ENCODE measurements around the gene ACTN4. TPM values are rescaled to one million over a fixed set of nuclear protein-coding genes. Genes with fewer than 3 reads are reported as not detected.

Gene ACTN4
- total RNA-seq, 1 experiment from 2014 or later, result 506 TPM

DNA sequence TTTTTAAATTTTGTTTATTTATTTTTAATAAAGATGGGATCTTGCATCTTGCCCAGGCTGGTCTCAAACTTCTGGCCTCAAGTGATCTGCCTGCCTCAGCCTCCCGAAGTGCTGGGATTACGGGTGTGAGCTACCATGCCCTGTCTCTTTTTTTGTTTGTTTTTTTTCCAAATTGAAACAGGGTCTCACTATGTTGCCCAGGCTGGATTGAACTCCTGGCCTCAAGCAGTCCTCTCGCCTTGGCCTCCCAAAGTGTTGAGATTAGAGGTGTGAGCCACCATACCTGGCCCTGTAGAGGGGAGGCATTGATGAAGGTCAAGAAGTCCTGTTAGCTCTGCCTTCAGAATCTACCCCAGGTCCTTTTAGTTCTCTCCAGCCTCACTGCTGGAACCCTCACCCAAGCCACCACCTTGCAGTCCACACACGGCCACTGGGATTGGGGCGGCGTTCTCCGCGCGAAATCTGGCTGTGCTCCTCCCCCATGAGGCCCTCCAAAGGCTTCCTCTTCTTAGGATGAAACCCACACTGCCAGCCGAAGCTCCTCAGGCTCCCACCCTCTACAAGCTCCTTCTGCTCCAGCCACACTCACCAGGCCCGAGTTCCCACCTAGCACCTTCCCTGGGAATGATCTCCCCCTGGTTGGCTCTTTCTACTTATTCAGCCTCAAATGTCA is 34.9 kb downstream of the ACTN4 start:
- Mint-ChIP-seq H3K4me3 (no peak overlapping the region), H3K36me3 (peaks cover 23% of the 10 kb centered on the region), H3K27ac (peak overlapping the region; percentile 99), H3K9me3 (peaks cover 9% of the 10 kb centered on the region), H3K27me3 (ENCODE audit: low read depth) (no peaks in the 10 kb centered on the region), H3K4me1 (peaks cover 80% of the 10 kb centered on the region)
- ChIA-PET POLR2A (interaction anchor here (0.8 to 2.2 kb wide), 3 partner anchors 13 to 34 kb away, joined by 3 to 23 read pairs (median 20); partner anchors contain the start of gene ACTN4), CTCF (interaction anchor here (0.6 to 2.4 kb wide), 8 partner anchors 11 to 86 kb away, joined by 3 to 9 read pairs (median 6); partner anchors contain the start of gene ACTN4)
- DNase-seq (ENCODE audit: low spot score) (no peak), ATAC-seq (no peak)
- peak; percentile 97 for TF ChIP-seq ZNF121 (CRISPR knock-in tag; IDR thresholded peaks at IDR 0.05)
- TF ChIP-seq, protein P1, sequence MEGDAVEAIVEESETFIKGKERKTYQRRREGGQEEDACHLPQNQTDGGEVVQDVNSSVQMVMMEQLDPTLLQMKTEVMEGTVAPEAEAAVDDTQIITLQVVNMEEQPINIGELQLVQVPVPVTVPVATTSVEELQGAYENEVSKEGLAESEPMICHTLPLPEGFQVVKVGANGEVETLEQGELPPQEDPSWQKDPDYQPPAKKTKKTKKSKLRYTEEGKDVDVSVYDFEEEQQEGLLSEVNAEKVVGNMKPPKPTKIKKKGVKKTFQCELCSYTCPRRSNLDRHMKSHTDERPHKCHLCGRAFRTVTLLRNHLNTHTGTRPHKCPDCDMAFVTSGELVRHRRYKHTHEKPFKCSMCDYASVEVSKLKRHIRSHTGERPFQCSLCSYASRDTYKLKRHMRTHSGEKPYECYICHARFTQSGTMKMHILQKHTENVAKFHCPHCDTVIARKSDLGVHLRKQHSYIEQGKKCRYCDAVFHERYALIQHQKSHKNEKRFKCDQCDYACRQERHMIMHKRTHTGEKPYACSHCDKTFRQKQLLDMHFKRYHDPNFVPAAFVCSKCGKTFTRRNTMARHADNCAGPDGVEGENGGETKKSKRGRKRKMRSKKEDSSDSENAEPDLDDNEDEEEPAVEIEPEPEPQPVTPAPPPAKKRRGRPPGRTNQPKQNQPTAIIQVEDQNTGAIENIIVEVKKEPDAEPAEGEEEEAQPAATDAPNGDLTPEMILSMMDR (IDR thresholded peaks at IDR 0.05), result no peak

DNA sequence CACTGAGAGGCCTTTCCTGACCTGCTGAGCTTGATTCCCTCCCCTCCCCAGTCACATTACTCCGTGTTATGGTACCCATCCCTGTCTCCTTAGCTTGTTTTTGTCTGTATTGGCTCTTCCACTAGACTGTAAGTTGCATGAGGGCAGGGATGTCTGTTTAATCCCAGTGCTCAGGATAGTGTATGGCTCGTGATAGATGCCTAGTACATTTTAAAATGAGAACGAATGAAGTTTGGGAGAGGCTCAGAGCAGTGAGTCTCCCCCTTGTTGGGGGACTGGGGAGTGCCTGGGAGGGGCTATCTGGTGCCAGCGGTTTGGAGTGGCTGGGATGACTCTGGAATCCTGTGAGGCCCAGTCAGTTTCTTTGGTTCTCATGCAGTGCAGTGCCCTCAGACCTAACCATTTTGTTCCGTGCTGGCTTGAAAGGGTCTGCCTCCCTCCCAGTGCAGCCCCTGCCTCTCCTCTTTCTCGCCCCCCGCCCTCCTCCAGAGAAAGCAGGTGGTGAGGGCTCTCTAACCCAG is 35.5 kb downstream of the ACTN4 start:
- ChIA-PET CTCF (interaction anchor here (0.6 to 2.4 kb wide), 8 partner anchors 8 to 280 kb away, joined by 3 to 9 read pairs (median 4); partner anchors contain the start of genes ACTN4 and FAM98C), POLR2A (interaction anchor here (0.6 to 2.2 kb wide), 7 partner anchors 10 to 64 kb away, joined by 3 to 23 read pairs (median 4); partner anchors contain the start of genes ACTN4 and EIF3K)
- DNase-seq (ENCODE audit: low spot score) (no peak), ATAC-seq (peak; percentile 13)
- Mint-ChIP-seq H3K4me3 (no peak overlapping the region), H3K27me3 (ENCODE audit: low read depth) (no peaks in the 10 kb centered on the region), H3K36me3 (peaks cover 29% of the 10 kb centered on the region), H3K4me1 (peaks cover 83% of the 10 kb centered on the region), H3K9me3 (peaks cover 9% of the 10 kb centered on the region), H3K27ac (peak overlapping the region; percentile 99)
- TF ChIP-seq FOXP1 (CRISPR knock-in tag; IDR thresholded peaks at IDR 0.05; ENCODE audit: borderline replicate concordance) (no peak), PRRX2 (CRISPR knock-in tag; IDR thresholded peaks at IDR 0.05) (no peak)

DNA sequence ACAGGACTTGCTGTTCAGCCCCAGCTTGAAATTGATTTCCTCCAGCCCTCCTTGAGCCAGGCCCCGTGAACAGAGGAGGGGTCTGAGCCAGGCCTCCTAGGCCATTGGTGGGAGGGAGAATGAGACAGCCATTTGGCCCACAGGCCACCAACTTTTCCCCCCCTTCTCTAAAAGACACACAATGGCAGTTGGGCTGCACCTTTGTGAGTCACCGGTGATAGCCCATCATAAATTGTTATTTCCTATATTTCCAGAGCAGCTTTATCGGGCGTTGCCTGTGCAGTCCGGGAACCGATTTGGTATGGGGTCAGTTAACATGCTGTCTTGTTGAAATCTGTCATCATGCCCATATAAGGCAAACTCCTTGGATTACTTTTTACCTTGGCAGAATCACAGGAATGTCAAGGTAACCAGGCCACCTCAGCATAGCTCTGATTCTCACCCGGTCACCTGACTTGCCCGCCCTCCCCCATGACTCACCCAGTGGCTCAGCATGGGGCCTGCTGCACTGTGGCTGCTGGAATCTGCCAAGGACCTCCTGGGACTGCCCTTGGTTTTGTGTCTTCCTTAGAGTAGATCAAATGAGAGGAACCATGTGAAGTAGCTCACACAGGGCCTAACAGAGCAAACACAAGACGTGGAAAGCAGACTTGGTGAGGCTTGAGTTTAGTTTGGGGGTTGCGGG is 36.1 kb downstream of the ACTN4 start:
- H3K27ac Mint-ChIP-seq, result peak overlapping the region; percentile 99
- H3K36me3 Mint-ChIP-seq, result peaks cover 29% of the 10 kb centered on the region
- H3K4me1 Mint-ChIP-seq, result peaks cover 78% of the 10 kb centered on the region
- H3K4me3 Mint-ChIP-seq, result peak overlapping the region; percentile 40; the same call in 1 of the 2 replicates
- H3K27me3 Mint-ChIP-seq (ENCODE audit: low read depth), result no peaks in the 10 kb centered on the region
- ChIA-PET CTCF (interaction anchor here (0.5 to 2.4 kb wide), 7 partner anchors 9 to 281 kb away, joined by 3 to 9 read pairs (median 5); partner anchors contain the start of genes ACTN4 and FAM98C), POLR2A (interaction anchor here (0.6 to 2.2 kb wide), 9 partner anchors 9 to 65 kb away, joined by 3 to 23 read pairs (median 4); partner anchors contain the start of genes ACTN4 and EIF3K)
- peaks cover 9% of the 10 kb centered on the region for H3K9me3 Mint-ChIP-seq
- DNase-seq (ENCODE audit: low spot score) (peak; percentile 81), ATAC-seq (peak; percentile 67)
- TF ChIP-seq ETV6 (CRISPR knock-in tag; IDR thresholded peaks at IDR 0.05) (0 out of 2 replicates have a peak, but pooled peaks have one; percentile 48), JUN (CRISPR knock-in tag; IDR thresholded peaks at IDR 0.05) (0 out of 2 replicates have a peak, but pooled peaks have one; percentile 26), TEAD4 (CRISPR knock-in tag; IDR thresholded peaks at IDR 0.05) (0 out of 2 replicates have a peak, but pooled peaks have one; percentile 52), NFATC4 (CRISPR knock-in tag; IDR thresholded peaks at IDR 0.05) (no peak), TEAD1 (CRISPR knock-in tag; IDR thresholded peaks at IDR 0.05) (peak; percentile 45; the same call in 1 of the 2 replicates)
- TF ChIP-seq, protein P2, sequence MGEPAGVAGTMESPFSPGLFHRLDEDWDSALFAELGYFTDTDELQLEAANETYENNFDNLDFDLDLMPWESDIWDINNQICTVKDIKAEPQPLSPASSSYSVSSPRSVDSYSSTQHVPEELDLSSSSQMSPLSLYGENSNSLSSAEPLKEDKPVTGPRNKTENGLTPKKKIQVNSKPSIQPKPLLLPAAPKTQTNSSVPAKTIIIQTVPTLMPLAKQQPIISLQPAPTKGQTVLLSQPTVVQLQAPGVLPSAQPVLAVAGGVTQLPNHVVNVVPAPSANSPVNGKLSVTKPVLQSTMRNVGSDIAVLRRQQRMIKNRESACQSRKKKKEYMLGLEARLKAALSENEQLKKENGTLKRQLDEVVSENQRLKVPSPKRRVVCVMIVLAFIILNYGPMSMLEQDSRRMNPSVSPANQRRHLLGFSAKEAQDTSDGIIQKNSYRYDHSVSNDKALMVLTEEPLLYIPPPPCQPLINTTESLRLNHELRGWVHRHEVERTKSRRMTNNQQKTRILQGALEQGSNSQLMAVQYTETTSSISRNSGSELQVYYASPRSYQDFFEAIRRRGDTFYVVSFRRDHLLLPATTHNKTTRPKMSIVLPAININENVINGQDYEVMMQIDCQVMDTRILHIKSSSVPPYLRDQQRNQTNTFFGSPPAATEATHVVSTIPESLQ (CRISPR knock-in tag; IDR thresholded peaks at IDR 0.05), result no peak
- TF ChIP-seq, protein P3, sequence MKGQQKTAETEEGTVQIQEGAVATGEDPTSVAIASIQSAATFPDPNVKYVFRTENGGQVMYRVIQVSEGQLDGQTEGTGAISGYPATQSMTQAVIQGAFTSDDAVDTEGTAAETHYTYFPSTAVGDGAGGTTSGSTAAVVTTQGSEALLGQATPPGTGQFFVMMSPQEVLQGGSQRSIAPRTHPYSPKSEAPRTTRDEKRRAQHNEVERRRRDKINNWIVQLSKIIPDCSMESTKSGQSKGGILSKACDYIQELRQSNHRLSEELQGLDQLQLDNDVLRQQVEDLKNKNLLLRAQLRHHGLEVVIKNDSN (CRISPR knock-in tag; IDR thresholded peaks at IDR 0.05), result peak; percentile 88
- TF ChIP-seq, protein P4, sequence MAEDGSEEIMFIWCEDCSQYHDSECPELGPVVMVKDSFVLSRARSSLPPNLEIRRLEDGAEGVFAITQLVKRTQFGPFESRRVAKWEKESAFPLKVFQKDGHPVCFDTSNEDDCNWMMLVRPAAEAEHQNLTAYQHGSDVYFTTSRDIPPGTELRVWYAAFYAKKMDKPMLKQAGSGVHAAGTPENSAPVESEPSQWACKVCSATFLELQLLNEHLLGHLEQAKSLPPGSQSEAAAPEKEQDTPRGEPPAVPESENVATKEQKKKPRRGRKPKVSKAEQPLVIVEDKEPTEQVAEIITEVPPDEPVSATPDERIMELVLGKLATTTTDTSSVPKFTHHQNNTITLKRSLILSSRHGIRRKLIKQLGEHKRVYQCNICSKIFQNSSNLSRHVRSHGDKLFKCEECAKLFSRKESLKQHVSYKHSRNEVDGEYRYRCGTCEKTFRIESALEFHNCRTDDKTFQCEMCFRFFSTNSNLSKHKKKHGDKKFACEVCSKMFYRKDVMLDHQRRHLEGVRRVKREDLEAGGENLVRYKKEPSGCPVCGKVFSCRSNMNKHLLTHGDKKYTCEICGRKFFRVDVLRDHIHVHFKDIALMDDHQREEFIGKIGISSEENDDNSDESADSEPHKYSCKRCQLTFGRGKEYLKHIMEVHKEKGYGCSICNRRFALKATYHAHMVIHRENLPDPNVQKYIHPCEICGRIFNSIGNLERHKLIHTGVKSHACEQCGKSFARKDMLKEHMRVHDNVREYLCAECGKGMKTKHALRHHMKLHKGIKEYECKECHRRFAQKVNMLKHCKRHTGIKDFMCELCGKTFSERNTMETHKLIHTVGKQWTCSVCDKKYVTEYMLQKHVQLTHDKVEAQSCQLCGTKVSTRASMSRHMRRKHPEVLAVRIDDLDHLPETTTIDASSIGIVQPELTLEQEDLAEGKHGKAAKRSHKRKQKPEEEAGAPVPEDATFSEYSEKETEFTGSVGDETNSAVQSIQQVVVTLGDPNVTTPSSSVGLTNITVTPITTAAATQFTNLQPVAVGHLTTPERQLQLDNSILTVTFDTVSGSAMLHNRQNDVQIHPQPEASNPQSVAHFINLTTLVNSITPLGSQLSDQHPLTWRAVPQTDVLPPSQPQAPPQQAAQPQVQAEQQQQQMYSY (CRISPR knock-in tag; IDR thresholded peaks at IDR 0.05), result peak; percentile 22; the same call in 1 of the 2 replicates
- TF ChIP-seq, protein P5, sequence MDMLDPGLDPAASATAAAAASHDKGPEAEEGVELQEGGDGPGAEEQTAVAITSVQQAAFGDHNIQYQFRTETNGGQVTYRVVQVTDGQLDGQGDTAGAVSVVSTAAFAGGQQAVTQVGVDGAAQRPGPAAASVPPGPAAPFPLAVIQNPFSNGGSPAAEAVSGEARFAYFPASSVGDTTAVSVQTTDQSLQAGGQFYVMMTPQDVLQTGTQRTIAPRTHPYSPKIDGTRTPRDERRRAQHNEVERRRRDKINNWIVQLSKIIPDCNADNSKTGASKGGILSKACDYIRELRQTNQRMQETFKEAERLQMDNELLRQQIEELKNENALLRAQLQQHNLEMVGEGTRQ (CRISPR knock-in tag; IDR thresholded peaks at IDR 0.05), result peak; percentile 86
- TF ChIP-seq, protein P6, sequence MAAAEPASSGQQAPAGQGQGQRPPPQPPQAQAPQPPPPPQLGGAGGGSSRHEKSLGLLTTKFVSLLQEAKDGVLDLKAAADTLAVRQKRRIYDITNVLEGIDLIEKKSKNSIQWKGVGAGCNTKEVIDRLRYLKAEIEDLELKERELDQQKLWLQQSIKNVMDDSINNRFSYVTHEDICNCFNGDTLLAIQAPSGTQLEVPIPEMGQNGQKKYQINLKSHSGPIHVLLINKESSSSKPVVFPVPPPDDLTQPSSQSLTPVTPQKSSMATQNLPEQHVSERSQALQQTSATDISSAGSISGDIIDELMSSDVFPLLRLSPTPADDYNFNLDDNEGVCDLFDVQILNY (CRISPR knock-in tag; IDR thresholded peaks at IDR 0.05), result no peak
- TF ChIP-seq, protein P7, sequence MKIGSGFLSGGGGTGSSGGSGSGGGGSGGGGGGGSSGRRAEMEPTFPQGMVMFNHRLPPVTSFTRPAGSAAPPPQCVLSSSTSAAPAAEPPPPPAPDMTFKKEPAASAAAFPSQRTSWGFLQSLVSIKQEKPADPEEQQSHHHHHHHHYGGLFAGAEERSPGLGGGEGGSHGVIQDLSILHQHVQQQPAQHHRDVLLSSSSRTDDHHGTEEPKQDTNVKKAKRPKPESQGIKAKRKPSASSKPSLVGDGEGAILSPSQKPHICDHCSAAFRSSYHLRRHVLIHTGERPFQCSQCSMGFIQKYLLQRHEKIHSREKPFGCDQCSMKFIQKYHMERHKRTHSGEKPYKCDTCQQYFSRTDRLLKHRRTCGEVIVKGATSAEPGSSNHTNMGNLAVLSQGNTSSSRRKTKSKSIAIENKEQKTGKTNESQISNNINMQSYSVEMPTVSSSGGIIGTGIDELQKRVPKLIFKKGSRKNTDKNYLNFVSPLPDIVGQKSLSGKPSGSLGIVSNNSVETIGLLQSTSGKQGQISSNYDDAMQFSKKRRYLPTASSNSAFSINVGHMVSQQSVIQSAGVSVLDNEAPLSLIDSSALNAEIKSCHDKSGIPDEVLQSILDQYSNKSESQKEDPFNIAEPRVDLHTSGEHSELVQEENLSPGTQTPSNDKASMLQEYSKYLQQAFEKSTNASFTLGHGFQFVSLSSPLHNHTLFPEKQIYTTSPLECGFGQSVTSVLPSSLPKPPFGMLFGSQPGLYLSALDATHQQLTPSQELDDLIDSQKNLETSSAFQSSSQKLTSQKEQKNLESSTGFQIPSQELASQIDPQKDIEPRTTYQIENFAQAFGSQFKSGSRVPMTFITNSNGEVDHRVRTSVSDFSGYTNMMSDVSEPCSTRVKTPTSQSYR (CRISPR knock-in tag; IDR thresholded peaks at IDR 0.05), result no peak
